Parathyroid adenoma (tissue), 2 donors: ENCODE data around the gene RNF39.

Source experiments
- H2AFZ ChIP-seq: fragments of 300-600 bp; sonication (generic); one replicate; pipeline ENCODE4 v1.7.0; 2017; ENCODE audit warnings: antibody characterized with exemption, mild to moderate bottlenecking
- H3K27ac ChIP-seq: fragments of 300-600 bp; sonication (generic); one replicate; pipeline ENCODE4 v1.7.0; 2017
- H3K27me3 ChIP-seq: fragments of 300-600 bp; sonication (generic); one replicate; pipeline ENCODE4 v1.7.0; 2017; ENCODE audit warnings: low read length; ENCODE audit not compliant: control insufficient read depth, insufficient read depth
- H3K36me3 ChIP-seq: fragments of 300-600 bp; sonication (generic); one replicate; pipeline ENCODE4 v1.7.0; 2017; ENCODE audit warnings: low read length; ENCODE audit not compliant: control insufficient read depth, insufficient read depth
- H3K4me1 ChIP-seq: fragments of 300-600 bp; sonication (generic); one replicate; pipeline ENCODE4 v1.7.0; 2017; ENCODE audit warnings: control low read depth
- H3K4me2 ChIP-seq: fragments of 300-600 bp; sonication (generic); one replicate; pipeline ENCODE4 v1.7.0; 2017; ENCODE audit warnings: low read length
- H3K4me3 ChIP-seq: fragments of 300-600 bp; sonication (generic); one replicate; pipeline ENCODE4 v1.7.0; 2017; ENCODE audit warnings: low read depth, low read length
- H3K79me2 ChIP-seq: fragments of 300-600 bp; sonication (generic); one replicate; pipeline ENCODE4 v1.7.0; 2017; ENCODE audit warnings: control low read depth
- H3K9ac ChIP-seq: fragments of 300-600 bp; sonication (generic); one replicate; pipeline ENCODE4 v1.7.0; 2017; ENCODE audit warnings: mild to moderate bottlenecking
- H3K9me3 ChIP-seq: fragments of 300-600 bp; sonication (generic); one replicate; pipeline ENCODE4 v1.7.0; 2017; ENCODE audit warnings: low read length; ENCODE audit not compliant: control insufficient read depth
- CTCF ChIP-seq: fragments of 300-600 bp; sonication (generic); IDR thresholded peaks from one replicate; pipeline ENCODE4 v1.7.0; 2017; ENCODE audit warnings: antibody characterized with exemption, mild to moderate bottlenecking
- donor health status: primary hyperparathyroidism.

RNF39 gene

GRCh38 chr6:30066577-30067459, 8.8 kb downstream of the RNF39 start, which contains the start of gene PPP1R11:
TSS of gene PPP1R11 (plus strand) at chr6:30067198. CDS start at chr6:30067411, 213 bp downstream.
- peak within 1 kb of the TSS; percentile 78 for H3K4me3 ChIP-seq
- peak within 1 kb of the TSS; percentile 86 for H3K27ac ChIP-seq
- H3K36me3 ChIP-seq = no peaks in the 10 kb centered on the region
- H3K4me1 ChIP-seq = peaks cover 5% of the 10 kb centered on the region
- H3K4me2 ChIP-seq = peak within 1 kb of the TSS; percentile 90
- TF ChIP-seq CTCF = no peak
- peak within 1 kb of the TSS; percentile 17 for H3K9ac ChIP-seq
- peaks cover under 1% of the 10 kb centered on the region for H3K79me2 ChIP-seq
- H3K9me3 ChIP-seq = no peaks in the 10 kb centered on the region
- no peaks in the 10 kb centered on the region for H3K27me3 ChIP-seq
- peak within 1 kb of the TSS; percentile 90 for H2AFZ ChIP-seq

- H3K27me3 ChIP-seq = no peaks in the 10 kb centered on the region
- no peaks in the 10 kb centered on the region for H3K9me3 ChIP-seq
- H3K36me3 ChIP-seq = no peaks in the 10 kb centered on the region
- peak overlapping the region; percentile 86 for H3K27ac ChIP-seq
- no peak overlapping the region for H3K9ac ChIP-seq
- peak overlapping the region; percentile 90 for H2AFZ ChIP-seq
- H3K79me2 ChIP-seq = peaks cover 6% of the 10 kb centered on the region
- peak overlapping the region; percentile 90 for H3K4me2 ChIP-seq
- peaks cover 5% of the 10 kb centered on the region for H3K4me1 ChIP-seq
- peak; percentile 7 for TF ChIP-seq CTCF
- H3K4me3 ChIP-seq = peak overlapping the region; percentile 78
These were observed 9.5 kb downstream of the RNF39 start for GRCh38 chr6:30066082-30066481.

- Histone ChIP-seq H3K4me3 (no peak overlapping the region), H3K4me2 (no peak overlapping the region), H3K27ac (no peak overlapping the region), H3K36me3 (no peaks in the 10 kb centered on the region), H3K9ac (no peak overlapping the region), H3K9me3 (no peaks in the 10 kb centered on the region), H3K79me2 (peaks cover 11% of the 10 kb centered on the region), H2AFZ (no peak overlapping the region), H3K27me3 (no peaks in the 10 kb centered on the region), H3K4me1 (peaks cover 12% of the 10 kb centered on the region)
- no peak for TF ChIP-seq CTCF
These were observed 12.3 kb downstream of the RNF39 start for GRCh38 chr6:30063315-30063714.

GRCh38 chr6:30062471-30063178, 12.9 kb downstream of the RNF39 start:
- H3K27me3 ChIP-seq = no peaks in the 10 kb centered on the region
- no peaks in the 10 kb centered on the region for H3K9me3 ChIP-seq
- TF ChIP-seq CTCF = no peak
- H3K36me3 ChIP-seq = no peaks in the 10 kb centered on the region
- H2AFZ ChIP-seq = no peak overlapping the region
- H3K4me3 ChIP-seq = no peak overlapping the region
- H3K9ac ChIP-seq = no peak overlapping the region
- H3K4me2 ChIP-seq = no peak overlapping the region
- H3K27ac ChIP-seq = no peak overlapping the region
- H3K4me1 ChIP-seq = peaks cover 8% of the 10 kb centered on the region
- peaks cover 11% of the 10 kb centered on the region for H3K79me2 ChIP-seq
